IMR-90 (cell line): ENCODE results near the gene SPATA13. TPM values are rescaled to one million over a fixed set of nuclear protein-coding genes. Genes with fewer than 3 reads are reported as not detected.
A peak's percentile ranks its signal among the peaks of the same experiment; 100 is the strongest.

Source experiments
- ATAC-seq: fragments of 200-7000 bp; cut with Tn5 transposase; 2 replicates; pipeline ENCODE4 v1.9.1; 2020; ENCODE audit warnings: low read depth, mild to moderate bottlenecking, moderate library complexity
- BruUV-seq: library from RNA; stranded (reverse); fragments of 400-500 nt; replicated peaks from 2 replicates; lab custom pipeline; 2021; lab: Mats Ljungman, UMichigan
- CTCF ChIA-PET: fragments of 300-600 bp; formaldehyde crosslinking; extraction: SDS; loops from one replicate; lab custom pipeline; 2021; ENCODE audit warnings: antibody characterized with exemption; lab: Yijun Ruan, JAX
- POLR2A ChIA-PET: fragments of 300-600 bp; sonication (Branson Sonifier 250); formaldehyde crosslinking; loops from one replicate; lab custom pipeline; 2022; ENCODE audit warnings: antibody characterized with exemption; ENCODE audit not compliant: unreplicated experiment; lab: Charles Lee
- DNase-seq: peaks from one replicate; pipeline ENCODE4 v3.0.0; 2013
- H2AFZ ChIP-seq: replicated peaks from 2 replicates; pipeline ENCODE3; 2013; ENCODE audit warnings: low read length, mild to moderate bottlenecking; ENCODE audit not compliant: poor library complexity
- H2AK5ac ChIP-seq: 2 replicates; pipeline ENCODE4 v1.6.1; 2013; ENCODE audit warnings: low read depth, low read length, inconsistent platforms
- H2AK9ac ChIP-seq: replicated peaks from 2 replicates; pipeline ENCODE3; 2013; ENCODE audit warnings: mild to moderate bottlenecking, low read depth, low read length, moderate library complexity; ENCODE audit not compliant: poor library complexity
- H2BK120ac ChIP-seq: 2 replicates; pipeline ENCODE4 v1.6.1; 2013; ENCODE audit warnings: low read depth, low read length, inconsistent platforms
- H2BK15ac ChIP-seq: 3 replicates; pipeline ENCODE4 v1.6.1; 2013; ENCODE audit warnings: low read depth, low read length, inconsistent platforms
- H2BK20ac ChIP-seq: 2 replicates; pipeline ENCODE4 v1.6.1; 2013; ENCODE audit warnings: low read depth, mild to moderate bottlenecking, inconsistent platforms, low read length, moderate library complexity
- H2BK5ac ChIP-seq: 2 replicates; pipeline ENCODE4 v1.6.1; 2013; ENCODE audit warnings: mild to moderate bottlenecking, low read depth, low read length, inconsistent platforms; ENCODE audit not compliant: poor library complexity, severe bottlenecking
- H3K14ac ChIP-seq: replicated peaks from 2 replicates; pipeline ENCODE4 v1.6.1; 2013; ENCODE audit warnings: low read depth, low read length, inconsistent platforms
- H3K18ac ChIP-seq: 2 replicates; pipeline ENCODE4 v1.6.1; 2013; ENCODE audit warnings: low read depth, low read length, control low read depth
- H3K23ac ChIP-seq: 2 replicates; pipeline ENCODE4 v1.6.1; 2013; ENCODE audit warnings: low read depth, low read length, inconsistent platforms
- H3K27ac ChIP-seq: 2 replicates; pipeline ENCODE4 v1.5.1; 2013; ENCODE audit warnings: mild to moderate bottlenecking, control low read depth, low read length; ENCODE audit not compliant: insufficient read depth
- H3K27me3 ChIP-seq: 2 replicates; pipeline ENCODE4 v1.6.1; 2013; ENCODE audit warnings: low read length; ENCODE audit not compliant: control insufficient read depth, insufficient read depth
- H3K36me3 ChIP-seq: 2 replicates; pipeline ENCODE4 v1.6.1; 2013; ENCODE audit warnings: low read length, mixed read lengths; ENCODE audit not compliant: control insufficient read depth, insufficient read depth
- H3K4ac ChIP-seq: 2 replicates; pipeline ENCODE4 v1.6.1; 2013; ENCODE audit warnings: low read depth, low read length, inconsistent platforms
- H3K4me1 ChIP-seq: 2 replicates; pipeline ENCODE4 v1.6.1; 2013; ENCODE audit warnings: low read length, mixed read lengths; ENCODE audit not compliant: control insufficient read depth, insufficient read depth
- H3K4me2 ChIP-seq: 2 replicates; pipeline ENCODE4 v1.6.1; 2013; ENCODE audit warnings: low read depth, mild to moderate bottlenecking, control low read depth, low read length, moderate library complexity
- H3K4me3 ChIP-seq: 2 replicates; pipeline ENCODE4 v1.5.1; 2013; ENCODE audit warnings: low read depth, mild to moderate bottlenecking, control low read depth, low read length, moderate library complexity; ENCODE audit not compliant: insufficient read depth
- H3K56ac ChIP-seq: 2 replicates; pipeline ENCODE4 v1.6.1; 2013; ENCODE audit warnings: low read length, inconsistent platforms; ENCODE audit not compliant: insufficient read depth; ENCODE audit errors: extremely low read depth
- H3K79me1 ChIP-seq, 2 experiments: 2 replicates each; pipeline ENCODE4 v1.6.1; 2013; ENCODE audit warnings: low read length in 2 of 2, inconsistent platforms in 1 of 2, low read depth in 1 of 2
- H3K9ac ChIP-seq: 2 replicates; pipeline ENCODE4 v1.6.1; 2013; ENCODE audit warnings: low read depth, low read length, control low read depth
- H3K9me1 ChIP-seq: 2 replicates; pipeline ENCODE4 v1.6.1; 2013; ENCODE audit warnings: low read length, inconsistent platforms; ENCODE audit not compliant: insufficient read depth
- H3K9me3 ChIP-seq: 2 replicates; pipeline ENCODE4 v1.6.1; 2013; ENCODE audit warnings: low read length; ENCODE audit not compliant: control insufficient read depth, insufficient read depth
- H4K20me1 ChIP-seq: 2 replicates; pipeline ENCODE4 v1.6.1; 2013; ENCODE audit warnings: low read length, inconsistent platforms; ENCODE audit not compliant: insufficient read depth
- H4K5ac ChIP-seq: 2 replicates; pipeline ENCODE4 v1.6.1; 2013; ENCODE audit warnings: mild to moderate bottlenecking, low read depth, low read length, control low read depth
- H4K8ac ChIP-seq, 2 experiments: 2 replicates each; pipeline ENCODE4 v1.6.1; 2013; ENCODE audit warnings: low read depth in 2 of 2, low read length in 2 of 2, control low read depth in 1 of 2, inconsistent platforms in 1 of 2
- H4K91ac ChIP-seq: 2 replicates; pipeline ENCODE4 v1.6.1; 2013; ENCODE audit warnings: low read depth, low read length, inconsistent platforms; ENCODE audit not compliant: insufficient read depth
- BHLHE40 ChIP-seq: fragments of 150-350 bp; IDR thresholded peaks from 2 replicates; pipeline ENCODE4 v1.6.1; 2016; ENCODE audit warnings: mild to moderate bottlenecking, low read depth, low read length
- FOS ChIP-seq: fragments of 150-350 bp; IDR thresholded peaks from 2 replicates; pipeline ENCODE4 v1.6.1; 2016; ENCODE audit warnings: low read depth, low read length
- MXI1 ChIP-seq: IDR thresholded peaks from 2 replicates; pipeline ENCODE4 v1.6.1; 2012; ENCODE audit warnings: low read depth, mild to moderate bottlenecking, low read length, moderate library complexity, borderline replicate concordance
- USF2 ChIP-seq: fragments of 150-350 bp; IDR thresholded peaks from 2 replicates; pipeline ENCODE4 v1.6.1; 2017; ENCODE audit warnings: mild to moderate bottlenecking, antibody characterized with exemption, low read length, low read depth
- WGBS, 2 experiments: methylation state at CpG; one replicate each; pipeline versions ENCODE4 v1.1.5 to v1.1.7; 2013; ENCODE audit warnings: missing lambda C conversion rate in 2 of 2; ENCODE audit not compliant: insufficient read length in 1 of 2; ENCODE audit errors: extremely low coverage in 2 of 2; 5-methylcytosine and 5-hydroxymethylcytosine counted together
- dilution Hi-C: fragments of 300-500 bp; cut with HindIII; formaldehyde crosslinking; loops from one replicate; pipeline ENCODE4 v1.14.3; 2018; ENCODE audit warnings: low sequenced_read_pairs; ENCODE audit not compliant: unreplicated experiment
- in situ Hi-C: fragments of 300-500 bp; cut with MboI; formaldehyde crosslinking; loops from 3 replicates; pipeline ENCODE4 v1.14.3; 2019; ENCODE audit warnings: low sequenced_read_pairs, inconsistent platforms, mixed read lengths
- intact Hi-C: fragments of 100-400 bp; cut with micrococcal nuclease; formaldehyde crosslinking; loops from 2 replicates; pipeline ENCODE4 v1.10.0; 2022
- polyA plus RNA-seq, 3 experiments: library from polyadenylated mRNA; depleted of rRNA; stranded (reverse); fragments of >200 nt; gene quantifications; 2 replicates each; pipeline ENCODE4 v1.2.3, GENCODE V29; 2012; ENCODE audit warnings: low replicate concordance in 1 of 3
- total RNA-seq: library from RNA; depleted of rRNA; stranded (reverse); fragments of >200 nt; gene quantifications from 2 replicates; pipeline ENCODE4 v1.2.3, GENCODE V29; 2012

SPATA13 gene
- total and polyA plus RNA-seq, 2 of the 4 experiments (the other 2 are of a cell fraction): 10.5 to 12.5 TPM

- no peak overlapping the region for H2BK5ac ChIP-seq
- in situ Hi-C loops: no loop called here
- no peak overlapping the region for H3K9ac ChIP-seq
- H3K9me3 ChIP-seq: no peaks in the 10 kb centered on the region
- dilution Hi-C loops: no loop called here
- peaks cover 37 to 73% of the 10 kb centered on the region in 2 experiments for H3K79me1 ChIP-seq
- no peak overlapping the region for H3K4me2 ChIP-seq
- H4K91ac ChIP-seq: no peak overlapping the region
- no peak overlapping the region for H2BK120ac ChIP-seq
- no peak overlapping the region for H3K14ac ChIP-seq
- ChIA-PET CTCF (interaction anchor here (1.4 kb wide), 1 partner anchor 14 kb away, joined by 4 read pairs; no protein-coding TSS in a partner anchor), POLR2A (no interaction called here)
- no peak overlapping the region for H2AK9ac ChIP-seq
- BruUV-seq: no TSS peak
- no peak for DNase-seq
- H4K8ac ChIP-seq: no peak overlapping the region
- no peaks in the 10 kb centered on the region; the same call in 1 of the 2 replicates for H3K36me3 ChIP-seq
- H3K4me1 ChIP-seq: peaks cover 11% of the 10 kb centered on the region
- no peak for TF ChIP-seq FOS
- no peak for TF ChIP-seq BHLHE40
- no peak for TF ChIP-seq MXI1
- TF ChIP-seq USF2: no peak
- peaks cover 3% of the 10 kb centered on the region; the same call in 1 of the 2 replicates for H4K20me1 ChIP-seq
- no peak overlapping the region for H3K4ac ChIP-seq
- H2BK15ac ChIP-seq: no peak overlapping the region
- H3K56ac ChIP-seq: no peak overlapping the region
- no peak overlapping the region for H3K27ac ChIP-seq
- H3K27me3 ChIP-seq: no peaks in the 10 kb centered on the region
- no peak for ATAC-seq
- no peak overlapping the region for H3K4me3 ChIP-seq
- H3K18ac ChIP-seq: no peak overlapping the region
- WGBS, 2 experiments: no CpG with 5 or more reads among the region's 3 CpGs
- no peak overlapping the region for H3K23ac ChIP-seq
- H3K9me1 ChIP-seq: peaks cover 11% of the 10 kb centered on the region; the same call in 1 of the 2 replicates
- intact Hi-C loops: no loop called here
- no peak overlapping the region for H2BK20ac ChIP-seq
- no peak overlapping the region; the same call in 1 of the 2 replicates for H2AK5ac ChIP-seq
- H4K5ac ChIP-seq: 0 out of 2 replicates have a peak overlapping the region, but pooled peaks have one; percentile 30
- H2AFZ ChIP-seq: no peak overlapping the region
Observed at GRCh38 chr13:24182703-24183081, 22.2 kb downstream of the SPATA13 start.
